Panc1 (cell line): ENCODE data around the gene ZC3H7B. TPM values are rescaled to one million over a fixed set of nuclear protein-coding genes. Genes with fewer than 3 reads are reported as not detected.

ENCODE experiments used
- ATAC-seq: fragments of 200-7000 bp; cut with Tn5 transposase; 2 replicates; pipeline ENCODE4 v1.9.1; 2020; ENCODE audit warnings: mild to moderate bottlenecking, moderate library complexity
- BruUV-seq: library from RNA; stranded (reverse); fragments of 400-500 nt; replicated peaks from 2 replicates; lab custom pipeline; 2021; lab: Mats Ljungman, UMichigan
- CTCF ChIA-PET: fragments of 300-600 bp; sonication (Branson Sonifier 250); formaldehyde crosslinking; loops from one replicate; lab custom pipeline; 2022; ENCODE audit warnings: antibody characterized with exemption; lab: Charles Lee
- POLR2A ChIA-PET: fragments of 300-600 bp; sonication (Branson Sonifier 250); formaldehyde crosslinking; loops from one replicate; lab custom pipeline; 2022; ENCODE audit warnings: antibody characterized with exemption; lab: Charles Lee
- DNase-seq: peaks from one replicate; pipeline ENCODE4 v3.0.0-alpha.2; 2010; ENCODE audit warnings: low read depth, low spot score
- H3K27ac ChIP-seq: 2 replicates; pipeline ENCODE4 v1.5.1; 2011; ENCODE audit warnings: mild to moderate bottlenecking, low read length, inconsistent platforms
- H3K27me3 ChIP-seq: fragments of 200-500 bp; sonication (Bioruptor generic); 2 replicates; pipeline ENCODE4 v1.6.0; 2014; ENCODE audit warnings: low read length, inconsistent platforms; ENCODE audit not compliant: control insufficient read depth, insufficient read depth
- H3K36me3 ChIP-seq: fragments of 200-500 bp; sonication (Bioruptor generic); 2 replicates; pipeline ENCODE4 v1.5.1; 2014; ENCODE audit warnings: inconsistent platforms, mild to moderate bottlenecking, low read length, moderate library complexity; ENCODE audit not compliant: control insufficient read depth, insufficient read depth
- H3K4me1 ChIP-seq: 2 replicates; pipeline ENCODE4 v1.5.1; 2011; ENCODE audit warnings: inconsistent platforms, mild to moderate bottlenecking, low read length, moderate library complexity; ENCODE audit not compliant: control insufficient read depth, insufficient read depth
- H3K4me3 ChIP-seq, 2 experiments: 2 replicates each; pipeline ENCODE4 v1.5.1; 2011 to 2012; ENCODE audit warnings: low read depth in 2 of 2, low read length in 2 of 2, mild to moderate bottlenecking in 2 of 2, inconsistent platforms in 1 of 2, moderate library complexity in 1 of 2
- H3K9me3 ChIP-seq: fragments of 200-500 bp; sonication (Bioruptor generic); 2 replicates; pipeline ENCODE4 v1.5.1; 2014; ENCODE audit warnings: low read depth, mild to moderate bottlenecking, inconsistent platforms, low read length, moderate library complexity; ENCODE audit not compliant: control insufficient read depth, insufficient read depth
- CTCF ChIP-seq: fragments of 450-650 bp; IDR thresholded peaks from 2 replicates; pipeline ENCODE4 v1.5.1; 2017; ENCODE audit warnings: mild to moderate bottlenecking
- POLR2AphosphoS5 ChIP-seq: IDR thresholded peaks from 2 replicates; pipeline ENCODE4 v1.6.1; 2012; ENCODE audit warnings: mild to moderate bottlenecking, low read depth, low read length, moderate library complexity
- REST ChIP-seq, 2 experiments: IDR thresholded peaks; 2 replicates each; pipeline ENCODE4 v1.6.1; 2011 to 2012; ENCODE audit warnings: low read depth in 2 of 2, control low read depth in 1 of 2, low read length in 1 of 2, mild to moderate bottlenecking in 1 of 2, moderate library complexity in 1 of 2; ENCODE audit not compliant: insufficient read depth in 1 of 2
- SIN3A ChIP-seq: IDR thresholded peaks from 2 replicates; pipeline ENCODE4 v1.6.1; 2012; ENCODE audit warnings: low read depth, mild to moderate bottlenecking, low read length, moderate library complexity, borderline replicate concordance; ENCODE audit not compliant: insufficient read depth
- TCF7L2 ChIP-seq: IDR thresholded peaks from 2 replicates; pipeline ENCODE4 v1.6.1; 2011; ENCODE audit warnings: mild to moderate bottlenecking, low read depth, low read length, inconsistent platforms
- in situ Hi-C: cut with HindIII; loops from 2 replicates; pipeline ENCODE4 v1.10.0; 2016; ENCODE audit warnings: low sequenced_read_pairs, low pct_unique_long_range_greater_than_20kb
- intact Hi-C: fragments of 100-400 bp; cut with micrococcal nuclease; formaldehyde crosslinking; loops from one replicate; pipeline ENCODE4 v1.10.0; 2022; ENCODE audit not compliant: unreplicated experiment
- total RNA-seq: library from RNA; stranded (reverse); gene quantifications from one replicate; pipeline ENCODE4 v1.2.1, GENCODE V29; 2021; ENCODE audit not compliant: unreplicated experiment

The ZC3H7B gene
- total RNA-seq, 1 experiment from 2014 or later, result 62.0 TPM

- Histone ChIP-seq H3K27ac (no peak overlapping the region), H3K36me3 (peaks cover 12% of the 10 kb centered on the region), H3K27me3 (no peaks in the 10 kb centered on the region), H3K9me3 (no peaks in the 10 kb centered on the region), H3K4me1 (peaks cover 15% of the 10 kb centered on the region; the same call in 1 of the 2 replicates), H3K4me3 (no peak overlapping the region)
- ATAC-seq (no peak), DNase-seq (no peak)
- in situ Hi-C loops (no loop called here), intact Hi-C loops (no loop called here)
- TF ChIP-seq CTCF, result no peak
- no peak for TF ChIP-seq POLR2AphosphoS5
- no peak for TF ChIP-seq REST (IDR thresholded peaks at IDR 0.05; ENCODE audit: insufficient read depth in 1 of 2, low read depth in 2 of 2, low read length in 1 of 2)
- no peak for TF ChIP-seq SIN3A
- no peak for TF ChIP-seq TCF7L2
- no TSS peak for BruUV-seq
- CTCF ChIA-PET, result no interaction called here
- POLR2A ChIA-PET, result interaction anchor here (0.7 kb wide), 2 partner anchors 8 to 63 kb away, joined by 3 to 8 read pairs; no protein-coding TSS in a partner anchor
Measured at GRCh38 chr22:41280065-41280464, 21.3 kb upstream of the ZC3H7B start.

- H3K9me3 ChIP-seq, result no peaks in the 10 kb centered on the region
- intact Hi-C loops (no loop called here), in situ Hi-C loops (no loop called here)
- H3K27ac ChIP-seq, result peak overlapping the region; percentile 63; the same call in 1 of the 2 replicates
- DNase-seq (no peak), ATAC-seq (no peak)
- ChIA-PET CTCF (no interaction called here), POLR2A (no interaction called here)
- no peaks in the 10 kb centered on the region for H3K27me3 ChIP-seq
- peaks cover 15% of the 10 kb centered on the region; the same call in 1 of the 2 replicates for H3K4me1 ChIP-seq
- H3K4me3 ChIP-seq, result no peak overlapping the region
- no TSS peak for BruUV-seq
- no peak for TF ChIP-seq SIN3A
- TF ChIP-seq CTCF, result no peak
- no peak for TF ChIP-seq POLR2AphosphoS5
- TF ChIP-seq REST (IDR thresholded peaks at IDR 0.05; ENCODE audit: insufficient read depth in 1 of 2, low read depth in 2 of 2, low read length in 1 of 2), result no peak
- no peak for TF ChIP-seq TCF7L2
- peaks cover 16% of the 10 kb centered on the region for H3K36me3 ChIP-seq
Measured at GRCh38 chr22:41280854-41281253, 20.5 kb upstream of the ZC3H7B start.
